Gastrocnemius medialis (tissue), 4 donors: ENCODE measurements around the gene AMBRA1. TPM values are rescaled to one million over a fixed set of nuclear protein-coding genes. Genes with fewer than 3 reads are reported as not detected.

Experiments used
- ATAC-seq, 2 donors: fragments of 150-250 bp; one replicate each; pipeline ENCODE4 v1.9.1; 2016
- DNase-seq, 2 donors: peaks; one replicate each; pipeline ENCODE4 v3.0.0-alpha.2; 2019
- H3K27ac ChIP-seq, 4 donors: fragments of 200-600 bp; sonication (generic); 1 replicate in 1 of 4; 2 replicates in 3 of 4; pipeline ENCODE4 v1.5.1; 2016 to 2018; ENCODE audit warnings: mild to moderate bottlenecking in 2 of 4, moderate library complexity in 1 of 4
- H3K27me3 ChIP-seq, 3 donors: fragments of 200-600 bp; sonication (generic) in 2 of 3; 1 replicate in 1 of 3; 2 replicates in 2 of 3; pipeline versions ENCODE4 v1.5.1 to v1.6.0; 2016 to 2019; ENCODE audit warnings: mild to moderate bottlenecking in 1 of 3, moderate library complexity in 1 of 3
- H3K36me3 ChIP-seq, 2 donors: fragments of 200-600 bp; sonication (generic) in 1 of 2; one replicate each; pipeline ENCODE4 v1.5.1; 2017 to 2018
- H3K4me1 ChIP-seq, 2 donors: fragments of 200-600 bp; sonication (generic) in 1 of 2; one replicate each; pipeline ENCODE4 v1.5.1; 2016 to 2017; ENCODE audit warnings: mild to moderate bottlenecking in 2 of 2
- H3K4me3 ChIP-seq, 4 donors: fragments of 200-600 bp; sonication (generic) in 3 of 4; 1 replicate in 1 of 4; 2 replicates in 3 of 4; pipeline ENCODE4 v1.5.1; 2016 to 2019; ENCODE audit warnings: mild to moderate bottlenecking in 2 of 4
- H3K9me3 ChIP-seq, 3 donors: fragments of 200-600 bp; sonication (generic) in 2 of 3; 1 replicate in 1 of 3; 2 replicates in 2 of 3; pipeline ENCODE4 v1.5.1; 2016 to 2019
- CTCF ChIP-seq, 5 experiments: fragments of 450-650 bp in 3 of 5; fragments of 200-600 bp in 2 of 5; sonication (generic) in 2 of 5; IDR thresholded peaks in 4 of 5; conservative IDR thresholded peaks in 1 of 5; 1 replicate in 4 of 5; 2 replicates in 1 of 5; pipeline ENCODE4 v1.5.1; 2016 to 2019; ENCODE audit warnings: antibody characterized with exemption in 5 of 5, mild to moderate bottlenecking in 3 of 5, moderate library complexity in 3 of 5
- POLR2A ChIP-seq, 2 donors: fragments of 450-650 bp; IDR thresholded peaks; one replicate each; pipeline ENCODE4 v1.6.1; 2017; ENCODE audit warnings: antibody characterized with exemption in 2 of 2, mild to moderate bottlenecking in 2 of 2, moderate library complexity in 2 of 2
- in situ Hi-C, 4 donors: fragments of 200-750 bp; cut with MboI; loops; one replicate each; pipeline versions ENCODE4 v1.15.0 to v1.8.0; 2017; ENCODE audit warnings: low sequenced_read_pairs in 4 of 4
- intact Hi-C: fragments of 100-400 bp; cut with DNase I; formaldehyde crosslinking; loops from one replicate; pipeline ENCODE4 v1.15.1; 2023; ENCODE audit warnings: low total_unique reads
- total RNA-seq, 4 donors: library from RNA; depleted of rRNA; stranded (reverse); fragments of >200 nt; gene quantifications; one replicate each; pipeline versions ENCODE4 v1.1.0 to v1.2.3, GENCODE V29; 2016

Gene AMBRA1
- total RNA-seq, 4 donors from 2014 or later, result 17.3 to 24.3 (median 20.7) TPM

DNA sequence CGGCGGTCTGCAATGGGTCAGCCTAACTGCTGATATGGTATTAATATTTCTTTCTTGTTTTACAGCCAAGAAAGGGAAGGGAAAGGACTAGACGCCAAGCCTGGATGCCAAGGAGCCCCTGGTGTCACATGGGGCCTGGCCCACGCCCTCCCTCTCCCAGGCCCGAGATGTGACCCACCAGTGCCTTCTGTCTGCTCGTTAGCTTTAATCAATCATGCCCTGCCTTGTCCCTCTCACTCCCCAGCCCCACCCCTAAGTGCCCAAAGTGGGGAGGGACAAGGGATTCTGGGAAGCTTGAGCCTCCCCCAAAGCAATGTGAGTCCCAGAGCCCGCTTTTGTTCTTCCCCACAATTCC lies 210.4 kb downstream of the AMBRA1 start:
- in situ Hi-C loops, result no loop called here
- intact Hi-C loops, result no loop called here
- Histone ChIP-seq H3K4me1 (peaks cover 6 to 19% of the 10 kb centered on the region in 2 donors), H3K9me3 (no peaks in the 10 kb centered on the region), H3K27ac (no peak overlapping the region), H3K27me3 (peaks cover 5 to 29% (median 14%) of the 10 kb centered on the region in 3 donors), H3K36me3 (peaks cover 0 to 3% of the 10 kb centered on the region in 2 donors), H3K4me3 (no peak overlapping the region)
- DNase-seq (peak in 1 of 2 donors; percentile 16), ATAC-seq (no peak)
- TF ChIP-seq CTCF (IDR thresholded peaks at IDR 0.05 in 4 of 5, conservative IDR thresholded peaks at IDR 0.05 in 1 of 5) (peak in 1 of 5 experiments; percentile 19), POLR2A (IDR thresholded peaks at IDR 0.05) (no peak)

- no peak for DNase-seq
- peaks cover 0 to 8% of the 10 kb centered on the region in 2 donors for H3K36me3 ChIP-seq
- H3K27ac ChIP-seq, result no peak overlapping the region
- intact Hi-C loops (no loop called here), in situ Hi-C loops (no loop called here)
- peaks cover 6 to 19% of the 10 kb centered on the region in 2 donors for H3K4me1 ChIP-seq
- peaks cover 2 to 28% (median 8%) of the 10 kb centered on the region in 3 donors for H3K27me3 ChIP-seq
- no peaks in the 10 kb centered on the region for H3K9me3 ChIP-seq
- H3K4me3 ChIP-seq, result no peak overlapping the region
- no peak for ATAC-seq
- TF ChIP-seq POLR2A (IDR thresholded peaks at IDR 0.05) (no peak), CTCF (IDR thresholded peaks at IDR 0.05 in 4 of 5, conservative IDR thresholded peaks at IDR 0.05 in 1 of 5) (peak in 4 of 5 experiments; percentile 36 to 60 (median 50))
Observed at GRCh38 chr11:46382646-46383403, 211.0 kb downstream of the AMBRA1 start.

- in situ Hi-C loops, result no loop called here
- Histone ChIP-seq H3K27ac (no peak overlapping the region), H3K4me1 (peaks cover 6 to 19% of the 10 kb centered on the region in 2 donors), H3K27me3 (peaks cover 0 to 23% (median 7%) of the 10 kb centered on the region in 3 donors), H3K4me3 (peak overlapping the region; percentile 56 to 76 (median 58)), H3K9me3 (no peaks in the 10 kb centered on the region), H3K36me3 (peaks cover 0 to 16% of the 10 kb centered on the region in 2 donors)
- DNase-seq (peak in 1 of 2 donors; percentile 26), ATAC-seq (no peak)
- intact Hi-C loops, result no loop called here
- TF ChIP-seq POLR2A (IDR thresholded peaks at IDR 0.05), result no peak
- no peak for TF ChIP-seq CTCF (IDR thresholded peaks at IDR 0.05 in 4 of 5, conservative IDR thresholded peaks at IDR 0.05 in 1 of 5)
Observed at GRCh38 chr11:46381819-46382645, 211.8 kb downstream of the AMBRA1 start.

- intact Hi-C loops (no loop called here), in situ Hi-C loops (no loop called here)
- ATAC-seq, result peak in 1 of 2 donors; percentile 7
Observed at GRCh38 chr11:46381048-46381818, 212.6 kb downstream of the AMBRA1 start, which contains the start of gene MDK. MDK (plus strand) TSS chr11:46381669; CDS start chr11:46382058, 389 bp downstream.

More at GRCh38 chr11:46381048-46381818, 212.6 kb downstream of the AMBRA1 start, which contains the start of gene MDK:
- Histone ChIP-seq H3K4me1 (peaks cover 6 to 19% of the 10 kb centered on the region in 2 donors), H3K27me3 (peaks cover 0 to 23% (median 7%) of the 10 kb centered on the region in 3 donors), H3K9me3 (no peaks in the 10 kb centered on the region), H3K36me3 (peaks cover 0 to 24% of the 10 kb centered on the region in 2 donors), H3K27ac (peak within 1 kb of the TSS; percentile 64 to 70 (median 66)), H3K4me3 (peak within 1 kb of the TSS; percentile 56 to 76 (median 58))
- TF ChIP-seq CTCF (IDR thresholded peaks at IDR 0.05 in 4 of 5, conservative IDR thresholded peaks at IDR 0.05 in 1 of 5), result no peak
- TF ChIP-seq POLR2A (IDR thresholded peaks at IDR 0.05), result no peak
- DNase-seq, result peak in 1 of 2 donors; percentile 23
